GM23248 (cell line): ENCODE data around the gene ATAD3A. TPM values are rescaled to one million over a fixed set of nuclear protein-coding genes. Genes with fewer than 3 reads are reported as not detected.

Experiments
- DNase-seq: peaks from one replicate; pipeline ENCODE4 v3.0.0-alpha.2; 2015
- H2AFZ ChIP-seq: fragments of 200-600 bp; sonication (generic); 2 replicates; pipeline ENCODE4 v1.6.1; 2016; ENCODE audit warnings: antibody characterized with exemption
- H3F3A ChIP-seq: fragments of 200-600 bp; sonication (generic); 2 replicates; pipeline ENCODE4 v1.6.1; 2016; ENCODE audit warnings: mild to moderate bottlenecking, antibody characterized with exemption, mixed run types; ENCODE audit not compliant: insufficient read depth
- H3K27ac ChIP-seq: fragments of 200-600 bp; sonication (generic); 2 replicates; pipeline ENCODE4 v1.5.1; 2016; ENCODE audit warnings: mild to moderate bottlenecking
- H3K27me3 ChIP-seq: fragments of 200-600 bp; sonication (generic); replicated peaks from 2 replicates; pipeline ENCODE4 v1.6.1; 2016; ENCODE audit warnings: mild to moderate bottlenecking; ENCODE audit not compliant: insufficient read depth
- H3K36me3 ChIP-seq: fragments of 200-600 bp; sonication (generic); 2 replicates; pipeline ENCODE4 v1.6.1; 2016; ENCODE audit warnings: low read depth, mild to moderate bottlenecking
- H3K4me1 ChIP-seq: fragments of 200-600 bp; sonication (generic); 2 replicates; pipeline ENCODE4 v1.6.1; 2016; ENCODE audit warnings: mild to moderate bottlenecking; ENCODE audit not compliant: insufficient read depth
- H3K4me2 ChIP-seq: fragments of 200-600 bp; sonication (generic); one replicate; pipeline ENCODE4 v1.6.1; 2016; ENCODE audit warnings: mild to moderate bottlenecking; ENCODE audit not compliant: unreplicated experiment
- H3K4me3 ChIP-seq: fragments of 200-600 bp; sonication (generic); 2 replicates; pipeline ENCODE4 v1.5.1; 2016; ENCODE audit warnings: mild to moderate bottlenecking
- H3K79me2 ChIP-seq: fragments of 200-600 bp; sonication (generic); 2 replicates; pipeline ENCODE4 v1.6.1; 2016; ENCODE audit warnings: mild to moderate bottlenecking; ENCODE audit not compliant: insufficient read depth
- H3K9ac ChIP-seq: fragments of 200-600 bp; sonication (generic); 2 replicates; pipeline ENCODE4 v1.6.1; 2016; ENCODE audit warnings: mild to moderate bottlenecking
- H3K9me2 ChIP-seq: fragments of 200-600 bp; sonication (generic); 2 replicates; pipeline ENCODE4 v1.6.1; 2016; ENCODE audit warnings: mixed run types, mild to moderate bottlenecking, moderate library complexity; ENCODE audit not compliant: insufficient read depth
- H3K9me3 ChIP-seq: fragments of 200-600 bp; sonication (generic); one replicate; pipeline ENCODE4 v1.6.1; 2017; ENCODE audit warnings: low read depth
- H4K20me1 ChIP-seq: fragments of 200-600 bp; sonication (generic); 2 replicates; pipeline ENCODE4 v1.6.0; 2016; ENCODE audit not compliant: insufficient read depth
- EZH2 ChIP-seq: fragments of 200-600 bp; sonication (generic); IDR thresholded peaks from 2 replicates; pipeline ENCODE4 v1.6.1; 2018; ENCODE audit warnings: antibody characterized with exemption, mild to moderate bottlenecking; ENCODE audit not compliant: insufficient read depth, poor library complexity, severe bottlenecking
- EZH2phosphoT487 ChIP-seq: fragments of 200-600 bp; sonication (generic); IDR thresholded peaks from 2 replicates; pipeline ENCODE4 v1.6.1; 2018; ENCODE audit warnings: antibody characterized with exemption, moderate library complexity, mild to moderate bottlenecking, low read depth; ENCODE audit not compliant: insufficient read depth
- WGBS, 2 experiments: methylation state at CpG; one replicate each; pipeline ENCODE4 v1.1.6; 2015 to 2017; ENCODE audit warnings: low lambda C conversion rate in 2 of 2, low coverage in 1 of 2; ENCODE audit errors: missing lambda C conversion rate in 2 of 2; 5-methylcytosine and 5-hydroxymethylcytosine counted together
- in situ Hi-C: fragments of 300-500 bp; cut with MboI; formaldehyde crosslinking; loops from 2 replicates; pipeline ENCODE4 v1.15.0; 2020
- polyA plus RNA-seq: library from polyadenylated mRNA; unstranded; fragments of >200 nt; fragmentation: Nextera tagmentation; extraction: Ambion mirVana; gene quantifications from 2 replicates; pipeline ENCODE4 v1.2.1, GENCODE V29; 2016
- total RNA-seq: library from RNA; depleted of rRNA; stranded (reverse); fragments of >200 nt; shearing (Covaris generic); gene quantifications from 2 replicates; pipeline ENCODE4 v1.2.3, GENCODE V29; 2014

Gene ATAD3A
- total and polyA plus RNA-seq, 2 experiments from 2014 or later = 42.8 to 45.8 TPM

GRCh38 chr1:1527092-1527816 is 15.3 kb downstream of the ATAD3A start:
- Histone ChIP-seq H4K20me1 (no peaks in the 10 kb centered on the region), H3K9me3 (no peaks in the 10 kb centered on the region), H3K9me2 (no peaks in the 10 kb centered on the region), H3K4me2 (no peak overlapping the region), H2AFZ (no peak overlapping the region), H3K9ac (no peak overlapping the region), H3K4me3 (no peak overlapping the region), H3F3A (peaks cover 12% of the 10 kb centered on the region; the same call in 1 of the 2 replicates), H3K4me1 (no peaks in the 10 kb centered on the region), H3K27ac (no peak overlapping the region), H3K36me3 (peaks cover 12% of the 10 kb centered on the region; the same call in 1 of the 2 replicates), H3K79me2 (0 out of 2 replicates have a peak, but pooled peaks cover 6% of the 10 kb centered on the region), H3K27me3 (no peaks in the 10 kb centered on the region)
- DNase-seq = no peak
- no peak for TF ChIP-seq EZH2
- no peak for TF ChIP-seq EZH2phosphoT487
- in situ Hi-C loops = no loop called here
- WGBS, 2 experiments = 93 to 98% methylated on average over 20 to 31 of the region's 31 CpGs

- Histone ChIP-seq H3K4me2 (no peak overlapping the region), H3K36me3 (peaks cover 12% of the 10 kb centered on the region; the same call in 1 of the 2 replicates), H3K4me3 (no peak overlapping the region), H2AFZ (no peak overlapping the region), H4K20me1 (no peaks in the 10 kb centered on the region), H3K9me3 (no peaks in the 10 kb centered on the region), H3K4me1 (no peaks in the 10 kb centered on the region), H3K9me2 (no peaks in the 10 kb centered on the region), H3K27ac (no peak overlapping the region), H3F3A (peaks cover 12% of the 10 kb centered on the region; the same call in 1 of the 2 replicates), H3K27me3 (no peaks in the 10 kb centered on the region), H3K79me2 (0 out of 2 replicates have a peak, but pooled peaks cover 6% of the 10 kb centered on the region), H3K9ac (no peak overlapping the region)
- no peak for DNase-seq
- in situ Hi-C loops = no loop called here
- WGBS, 2 experiments = 82 to 84% methylated on average over 35 to 36 of the region's 37 CpGs
- TF ChIP-seq EZH2phosphoT487 (no peak), EZH2 (no peak)
Observed at GRCh38 chr1:1528301-1529267, 16.6 kb downstream of the ATAD3A start.

- 95% methylated on average over 11 to 14 of the region's 18 CpGs for WGBS, 2 experiments
- Histone ChIP-seq H3K36me3 (peaks cover 12% of the 10 kb centered on the region; the same call in 1 of the 2 replicates), H3K27me3 (no peaks in the 10 kb centered on the region), H4K20me1 (no peaks in the 10 kb centered on the region), H3K4me3 (no peak overlapping the region), H3F3A (peaks cover 12% of the 10 kb centered on the region; the same call in 1 of the 2 replicates), H3K9ac (no peak overlapping the region), H3K9me3 (no peaks in the 10 kb centered on the region), H2AFZ (no peak overlapping the region), H3K9me2 (no peaks in the 10 kb centered on the region), H3K4me1 (no peaks in the 10 kb centered on the region), H3K27ac (no peak overlapping the region), H3K79me2 (0 out of 2 replicates have a peak, but pooled peaks cover 6% of the 10 kb centered on the region), H3K4me2 (no peak overlapping the region)
- in situ Hi-C loops = no loop called here
- no peak for DNase-seq
- TF ChIP-seq EZH2phosphoT487 = no peak
- TF ChIP-seq EZH2 = no peak
Observed at GRCh38 chr1:1529321-1529720, 17.4 kb downstream of the ATAD3A start.

GRCh38 chr1:1529936-1530335 is 18.0 kb downstream of the ATAD3A start:
- H3K4me3 ChIP-seq = no peak overlapping the region
- H3K79me2 ChIP-seq = 0 out of 2 replicates have a peak, but pooled peaks cover 6% of the 10 kb centered on the region
- in situ Hi-C loops = no loop called here
- H3K4me2 ChIP-seq = no peak overlapping the region
- H3K4me1 ChIP-seq = no peaks in the 10 kb centered on the region
- H3K9me3 ChIP-seq = no peaks in the 10 kb centered on the region
- no peaks in the 10 kb centered on the region for H3K27me3 ChIP-seq
- no peaks in the 10 kb centered on the region for H4K20me1 ChIP-seq
- peaks cover 12% of the 10 kb centered on the region; the same call in 1 of the 2 replicates for H3F3A ChIP-seq
- no peak for DNase-seq
- H3K36me3 ChIP-seq = peaks cover 12% of the 10 kb centered on the region; the same call in 1 of the 2 replicates
- WGBS, 2 experiments = 96 to 97% methylated on average over 8 of the region's 8 CpGs
- H3K9ac ChIP-seq = no peak overlapping the region
- no peaks in the 10 kb centered on the region for H3K9me2 ChIP-seq
- TF ChIP-seq EZH2 = no peak
- no peak for TF ChIP-seq EZH2phosphoT487
- no peak overlapping the region for H2AFZ ChIP-seq
- no peak overlapping the region for H3K27ac ChIP-seq
